ENCODE data around the gene ERGIC3.

ERGIC3 gene

DNA sequence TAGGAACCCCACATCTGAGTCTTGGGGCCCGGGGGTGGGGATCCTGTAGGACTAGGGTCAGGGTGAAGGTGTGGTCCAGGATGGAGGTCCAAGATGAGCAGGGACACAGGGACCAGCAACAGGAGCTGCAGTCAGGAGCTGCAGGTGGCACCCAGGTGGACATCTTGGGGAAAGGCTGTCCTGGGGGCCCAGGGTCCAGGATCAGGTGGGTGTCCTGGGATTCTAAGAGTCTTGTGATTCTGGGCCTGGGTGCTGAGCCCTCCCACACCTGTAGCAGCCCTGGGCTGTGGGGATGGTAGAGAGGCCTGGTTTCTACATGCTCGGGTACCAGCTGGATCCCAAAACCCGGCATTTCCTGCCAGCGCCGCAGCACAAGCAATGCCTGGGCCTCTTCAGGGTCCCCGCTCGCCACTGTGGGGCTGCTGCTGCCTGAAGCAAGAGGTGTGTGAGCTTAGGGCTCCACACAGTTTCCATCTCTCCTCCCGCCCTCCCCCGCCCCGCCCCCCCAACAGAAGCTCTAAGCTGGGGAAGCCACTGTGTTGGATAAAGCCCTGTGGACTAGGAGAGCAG, 20.7 kb downstream of the ERGIC3 start:
- DNase-seq, result no peak

DNA sequence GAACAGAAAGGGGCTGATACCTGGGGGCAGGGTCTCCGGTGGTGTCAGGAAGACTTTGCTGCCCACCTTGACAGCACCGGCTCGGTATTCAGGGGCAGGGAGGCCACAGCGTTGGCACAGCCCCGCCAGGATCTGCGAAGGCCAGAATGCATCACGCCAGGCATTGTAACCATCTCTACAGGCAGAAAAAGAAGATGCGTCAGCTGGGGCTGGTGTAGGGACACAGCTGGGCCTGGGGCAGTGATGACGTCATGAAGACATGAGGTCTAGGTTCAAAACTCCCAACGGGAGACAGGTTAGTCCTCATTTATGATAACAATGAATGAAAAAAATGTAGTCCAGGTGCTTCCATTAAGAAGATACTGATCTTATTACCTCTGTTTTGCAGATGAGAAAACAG, 22.0 kb downstream of the ERGIC3 start:
- DNase-seq, result no peak

DNA sequence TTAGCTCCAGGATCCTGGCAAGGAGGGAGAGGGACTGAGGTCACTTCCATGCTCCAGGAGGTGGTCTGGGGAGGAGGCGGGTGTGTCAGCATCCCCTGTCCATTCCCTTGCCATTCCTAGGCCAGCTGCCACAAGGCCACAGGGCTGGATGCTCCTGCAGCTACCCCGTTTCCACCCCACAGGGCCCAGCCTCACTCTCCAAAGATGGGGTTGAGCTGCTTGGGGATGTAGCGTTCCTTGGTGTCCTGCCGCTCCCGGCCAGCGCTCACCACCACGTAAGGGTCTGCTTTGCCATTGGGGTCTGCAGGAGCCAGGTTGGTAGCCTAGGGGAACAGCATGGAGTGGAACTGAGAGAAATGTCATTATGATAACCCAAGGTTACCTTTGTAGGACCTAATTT, 23.0 kb downstream of the ERGIC3 start:
- DNase-seq, result no peak

DNA sequence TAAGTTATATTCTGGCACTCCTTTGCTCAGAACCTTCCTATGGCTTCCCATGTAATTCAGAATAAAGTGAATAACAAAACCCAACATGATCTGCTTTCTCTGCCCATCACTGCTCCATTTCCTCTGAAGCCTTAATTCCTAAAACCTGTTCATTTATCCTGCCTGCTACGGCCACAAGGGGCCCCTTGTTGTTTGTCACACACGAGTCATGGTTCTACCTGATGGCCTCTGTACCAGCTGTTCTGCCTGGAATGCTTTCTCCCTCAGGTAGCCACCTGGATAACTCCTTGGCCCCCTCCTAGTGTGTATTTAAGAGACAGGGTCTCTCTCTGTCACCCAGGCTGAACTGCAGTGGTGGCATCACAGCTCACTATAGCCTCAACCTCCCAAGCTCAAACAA, 26.8 kb downstream of the ERGIC3 start:
- no peak for DNase-seq

DNA sequence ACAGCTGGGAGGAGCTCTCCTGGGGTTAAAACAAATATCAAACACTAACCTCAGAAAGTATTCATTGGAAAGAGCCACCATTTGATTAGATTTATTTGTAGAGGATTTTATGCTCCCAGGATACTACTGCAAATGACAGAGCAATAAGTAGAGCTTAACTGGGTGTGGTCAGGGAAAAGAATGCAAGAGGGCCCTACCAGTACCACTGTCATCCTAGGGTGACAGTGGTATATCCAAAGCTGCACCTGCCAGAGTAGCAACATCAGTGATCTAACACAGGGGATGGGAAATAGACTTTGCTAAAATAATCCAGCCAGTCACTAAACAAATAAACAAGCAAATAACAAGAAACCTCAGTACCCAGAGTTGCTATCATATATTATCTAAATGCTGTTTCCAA, 29.7 kb downstream of the ERGIC3 start:
- no peak for DNase-seq

DNA sequence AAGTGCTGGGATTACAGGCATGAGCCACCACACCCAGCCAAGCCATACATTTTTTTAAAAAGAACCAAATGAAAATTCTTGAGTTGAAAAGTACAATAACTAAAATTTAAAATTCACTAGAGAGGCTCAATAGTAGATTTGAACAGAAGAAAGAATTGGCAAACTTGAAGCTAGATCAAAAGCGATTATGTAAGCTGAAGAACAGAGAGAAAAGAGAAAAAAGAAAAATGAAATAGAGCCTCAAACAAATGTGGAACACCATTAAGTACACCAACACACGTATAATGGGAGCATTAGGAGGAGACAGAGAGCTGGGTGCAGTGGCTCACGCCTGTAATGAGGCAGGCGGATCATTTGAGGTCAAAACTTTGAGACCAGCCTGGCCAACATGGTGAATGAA, 31.0 kb downstream of the ERGIC3 start:
- DNase-seq, result no peak

DNA sequence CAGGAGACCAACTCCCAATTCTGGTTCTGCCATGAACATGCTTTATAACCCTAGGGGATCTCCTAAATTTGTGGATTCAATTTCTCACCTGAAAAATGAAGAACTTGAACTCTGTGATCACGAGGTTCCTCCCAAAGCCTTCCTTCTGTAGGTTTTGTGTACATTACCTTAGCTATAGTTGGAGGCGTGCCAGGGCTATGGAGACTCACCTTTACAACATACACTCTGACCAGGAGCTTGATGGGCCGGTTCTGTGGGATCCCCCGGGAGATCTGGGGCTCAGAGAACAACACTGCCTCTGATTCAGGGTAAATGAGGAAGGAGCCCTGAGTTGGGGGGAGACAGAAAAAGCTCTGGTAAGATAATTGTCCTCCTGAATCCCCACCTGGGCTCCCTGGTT, 34.1 kb downstream of the ERGIC3 start:
- no peak for DNase-seq

DNA sequence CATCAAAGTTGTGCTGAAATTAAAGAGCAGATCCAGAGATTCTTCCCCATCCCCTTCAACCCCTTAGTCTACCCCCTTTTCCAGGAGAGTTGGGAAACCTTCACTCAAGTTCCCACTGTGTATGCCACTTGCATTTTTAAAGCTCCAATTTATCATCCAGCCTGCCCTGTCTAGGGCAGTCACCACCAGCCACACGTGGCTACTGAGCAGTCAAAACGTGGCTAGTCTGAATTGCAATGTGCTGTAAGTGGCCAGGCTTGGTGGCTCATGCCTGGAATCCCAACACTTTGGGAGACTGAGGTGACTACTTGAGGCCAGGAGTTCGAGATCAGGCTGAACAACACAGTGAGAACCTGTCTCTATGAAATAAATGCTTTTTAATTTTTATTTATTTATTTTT, 34.9 kb downstream of the ERGIC3 start:
- no peak for DNase-seq

DNA sequence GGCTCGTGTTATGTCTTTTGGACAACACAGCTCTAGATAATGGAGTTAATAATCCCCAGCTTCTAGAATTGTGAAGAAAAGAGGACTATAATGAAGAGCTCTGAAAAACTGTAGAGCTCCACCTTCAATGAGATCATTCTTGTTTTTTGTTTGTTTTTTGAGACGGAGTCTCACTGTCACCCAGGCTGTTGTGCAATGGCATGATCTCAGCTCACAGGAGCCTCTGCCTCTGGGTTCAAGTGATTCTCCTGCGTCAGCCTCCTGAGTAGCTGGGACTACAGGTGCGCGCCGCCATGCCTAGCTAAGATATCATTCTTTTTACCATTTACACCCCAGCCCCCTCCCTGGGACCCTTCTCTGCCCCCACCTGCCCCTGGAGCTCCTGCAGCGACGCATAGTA, 36.6 kb downstream of the ERGIC3 start:
- DNase-seq, result no peak

DNA sequence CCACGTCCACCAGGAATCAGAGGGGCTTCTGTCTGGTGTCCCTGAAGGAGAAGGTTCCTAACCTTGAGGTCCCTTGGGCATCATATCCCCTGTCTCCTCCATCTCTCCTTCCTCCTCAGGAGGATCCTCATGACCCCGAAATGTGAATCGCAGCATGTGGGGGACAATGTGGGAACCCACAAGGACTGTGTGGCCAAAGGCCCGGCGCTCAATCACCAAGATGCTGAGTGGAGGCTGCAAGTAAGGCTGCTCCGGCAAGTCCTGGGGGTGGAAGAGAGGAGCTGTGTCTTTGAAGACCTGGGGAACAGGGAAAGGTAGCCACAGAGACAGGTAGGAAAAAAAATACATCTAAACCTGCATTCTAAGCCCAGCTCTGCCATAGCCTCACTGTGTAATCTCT, 37.3 kb downstream of the ERGIC3 start:
- no peak for DNase-seq

DNA sequence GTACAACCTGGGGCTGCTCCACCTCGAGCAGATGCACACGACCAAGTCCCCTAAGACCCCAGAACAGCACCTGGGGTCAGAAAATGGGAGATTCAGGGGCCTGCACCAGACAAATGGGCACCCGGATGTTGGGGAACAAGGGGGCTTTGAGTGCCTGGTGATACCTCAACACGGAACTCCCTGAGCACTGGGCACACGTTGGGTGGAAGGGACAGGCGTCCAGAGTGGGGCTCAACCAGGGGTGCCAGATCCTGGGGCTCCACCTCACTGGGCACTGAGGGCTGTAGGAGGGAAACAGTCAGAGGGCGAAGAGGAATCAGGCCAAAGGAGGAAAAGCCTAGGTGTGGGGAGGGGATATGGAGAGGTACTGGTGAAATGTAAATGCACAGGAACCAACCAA, 40.3 kb downstream of the ERGIC3 start:
- no peak for DNase-seq

DNA sequence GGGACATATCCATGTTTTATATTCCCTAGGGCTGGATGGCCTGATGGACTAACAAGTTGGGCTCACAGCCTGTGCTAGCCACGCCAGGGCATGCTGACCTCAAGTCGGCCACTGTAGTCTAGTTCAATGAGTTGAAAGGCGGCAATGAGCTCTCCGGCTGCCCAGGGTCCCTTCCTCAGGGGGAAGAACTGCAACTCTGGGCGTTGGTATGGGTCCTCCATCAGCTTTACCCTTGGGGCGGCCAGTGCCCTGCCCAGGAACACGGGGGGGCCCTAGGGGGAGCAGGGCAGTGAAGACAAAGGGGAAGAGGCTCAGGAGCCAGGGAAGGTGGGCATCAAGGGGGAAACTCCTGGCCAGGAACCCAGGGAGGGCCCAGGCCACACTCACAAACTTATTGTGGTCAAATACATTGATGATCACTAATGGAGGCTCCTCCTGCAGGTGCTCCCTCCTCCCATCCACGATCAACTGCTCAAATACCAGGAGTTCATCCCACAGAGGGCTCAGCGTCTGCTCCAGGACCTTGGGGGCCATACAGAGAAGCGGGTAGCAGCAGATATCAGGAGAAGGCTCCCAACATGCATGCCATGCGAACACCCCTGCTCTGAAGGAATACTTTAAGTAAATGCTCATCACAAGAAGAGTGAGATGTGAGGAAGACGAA, 41.0 kb downstream of the ERGIC3 start:
- DNase-seq, result no peak

DNA sequence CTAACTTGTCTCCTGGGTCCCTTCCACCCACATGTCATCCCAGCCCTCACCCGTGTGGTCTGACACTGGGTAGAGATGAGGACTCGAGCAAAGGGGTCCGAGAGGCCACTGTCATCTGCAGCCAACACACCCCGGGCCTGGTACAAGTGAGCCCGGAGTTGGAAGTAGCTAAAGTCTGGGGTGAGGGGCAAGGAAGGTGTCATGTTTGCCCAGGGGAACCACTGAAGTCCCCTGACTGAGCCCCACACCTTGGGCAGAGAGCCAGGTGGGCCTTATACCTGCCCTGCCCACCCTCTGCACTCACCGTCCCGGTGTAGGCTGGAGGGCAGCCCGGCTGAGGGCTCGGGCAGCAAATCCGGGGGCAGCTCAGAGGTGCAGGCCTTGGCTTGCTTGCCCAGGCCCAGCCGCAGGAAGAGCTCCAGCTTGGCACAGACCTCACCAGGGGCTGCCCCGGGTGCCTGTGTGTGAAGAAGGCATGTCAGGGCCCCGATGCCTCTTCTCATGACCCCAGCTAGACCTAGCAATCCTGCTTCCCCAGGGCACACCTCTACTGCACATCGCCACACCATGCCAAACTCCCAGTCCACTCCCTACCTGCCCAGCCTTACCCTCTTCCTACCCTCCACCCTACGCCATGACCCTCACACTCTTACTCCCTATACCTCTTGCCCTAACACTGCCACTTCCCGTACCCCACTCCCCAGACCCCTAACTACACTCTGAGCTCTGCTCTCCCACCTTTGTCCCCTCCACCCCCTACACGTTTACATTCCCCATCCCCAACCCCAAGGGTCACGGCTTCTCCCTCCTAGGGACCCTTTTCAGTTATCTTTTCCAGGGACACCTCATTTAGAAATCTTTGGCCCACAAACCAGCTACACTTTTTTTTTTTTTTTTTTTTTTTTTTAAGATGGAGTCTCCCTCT, 42.0 kb downstream of the ERGIC3 start:
- no peak for DNase-seq

DNA sequence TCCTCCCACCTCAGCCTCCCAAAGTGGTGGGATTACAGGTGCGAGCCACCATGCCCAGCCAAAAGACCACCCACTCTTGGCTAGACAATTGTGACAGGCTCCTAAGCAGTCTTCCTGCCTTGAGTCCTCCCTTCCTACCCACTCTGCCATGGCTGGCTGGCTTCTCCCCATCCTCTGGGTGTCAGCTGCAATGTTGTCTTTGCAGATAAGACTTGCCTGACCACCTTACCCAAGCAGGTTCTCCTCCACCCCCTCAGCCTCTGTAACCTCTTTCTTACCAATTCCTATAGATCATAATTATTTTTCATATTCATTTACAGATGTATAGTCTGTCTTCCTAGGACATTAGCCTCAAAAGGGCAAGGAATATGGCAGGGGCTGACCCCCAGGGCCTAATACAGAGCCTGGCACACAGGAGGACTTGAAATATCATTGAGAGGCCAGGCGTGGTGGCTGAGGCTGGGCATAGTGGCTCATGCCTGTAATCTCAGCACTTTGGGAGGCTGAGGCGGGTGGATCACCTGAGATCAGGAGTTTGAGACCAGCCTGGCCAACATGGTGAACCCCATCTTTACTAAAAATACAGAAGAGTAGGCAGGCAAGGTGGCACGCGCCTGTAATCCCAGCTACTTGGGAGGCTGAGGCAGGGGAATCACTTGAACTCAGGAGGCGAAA, 45.0 kb downstream of the ERGIC3 start:
- DNase-seq, result no peak

DNA sequence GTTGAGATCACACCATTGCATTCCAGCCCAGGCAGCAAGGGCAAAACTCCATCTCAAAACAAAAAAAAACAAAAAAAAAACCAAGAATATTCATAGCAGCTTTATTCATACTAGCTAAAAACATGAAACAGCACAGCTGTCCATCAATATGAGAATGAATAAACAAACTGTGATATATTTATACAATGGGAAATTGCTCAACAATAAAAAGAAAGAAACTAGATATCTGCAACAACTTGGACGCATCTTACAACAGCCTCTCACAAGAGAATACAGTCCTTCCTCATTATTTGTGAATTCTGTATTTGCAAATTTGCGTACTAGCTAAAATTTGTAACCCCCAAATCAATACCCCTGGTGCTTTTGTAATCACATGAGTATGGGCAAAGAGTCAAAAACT, 45.6 kb downstream of the ERGIC3 start:
- DNase-seq, result no peak

DNA sequence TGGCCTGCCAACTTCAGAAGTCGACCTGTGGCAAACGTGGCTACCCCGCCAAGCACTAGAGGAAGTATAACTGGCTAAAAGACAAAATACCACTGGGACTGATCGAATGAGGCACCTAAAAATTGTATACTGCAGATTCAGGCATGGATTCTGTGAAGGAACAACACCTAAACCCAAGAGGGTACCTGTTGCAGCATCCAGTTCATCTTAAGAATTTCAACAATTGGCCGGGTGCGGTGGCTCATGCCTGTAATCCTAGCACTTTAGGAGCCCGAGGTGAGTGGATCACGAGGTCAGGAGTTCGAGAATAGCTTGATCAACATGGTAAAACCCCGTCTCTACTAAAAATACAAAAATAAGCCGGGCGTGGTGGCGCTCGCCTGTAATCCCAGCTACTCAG, 46.5 kb downstream of the ERGIC3 start:
- no peak for DNase-seq

DNA sequence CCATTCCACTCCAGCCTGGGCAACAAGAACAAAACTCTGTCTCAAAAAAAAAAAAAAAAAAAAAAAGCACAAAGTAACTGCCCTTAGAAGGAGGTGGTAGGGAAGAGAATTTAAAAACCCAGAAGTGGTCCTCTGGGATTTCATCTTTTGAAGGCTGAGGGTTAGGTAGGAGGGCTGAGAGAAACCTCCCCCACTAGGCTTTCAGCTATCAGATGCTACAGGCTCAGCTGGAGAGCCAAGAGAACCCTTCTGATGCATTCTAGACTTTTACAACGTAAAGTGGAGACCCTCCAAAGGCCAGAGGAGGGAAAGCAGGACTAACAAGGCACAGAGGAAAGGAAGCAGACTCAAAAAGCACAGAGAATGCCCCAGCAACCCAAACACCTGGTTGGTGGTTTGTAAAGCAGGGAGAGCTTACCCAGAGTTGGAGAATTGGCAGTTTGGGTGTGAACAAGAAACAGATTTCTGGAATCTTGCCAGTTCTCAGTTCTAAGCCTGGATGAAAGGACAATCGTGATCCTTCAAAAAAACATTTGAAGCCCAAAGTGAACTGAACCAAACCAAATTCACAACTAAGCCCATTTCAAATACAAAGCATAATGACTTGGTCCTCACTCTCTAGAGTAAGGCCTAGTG, 50.6 kb downstream of the ERGIC3 start:
- no peak for DNase-seq

DNA sequence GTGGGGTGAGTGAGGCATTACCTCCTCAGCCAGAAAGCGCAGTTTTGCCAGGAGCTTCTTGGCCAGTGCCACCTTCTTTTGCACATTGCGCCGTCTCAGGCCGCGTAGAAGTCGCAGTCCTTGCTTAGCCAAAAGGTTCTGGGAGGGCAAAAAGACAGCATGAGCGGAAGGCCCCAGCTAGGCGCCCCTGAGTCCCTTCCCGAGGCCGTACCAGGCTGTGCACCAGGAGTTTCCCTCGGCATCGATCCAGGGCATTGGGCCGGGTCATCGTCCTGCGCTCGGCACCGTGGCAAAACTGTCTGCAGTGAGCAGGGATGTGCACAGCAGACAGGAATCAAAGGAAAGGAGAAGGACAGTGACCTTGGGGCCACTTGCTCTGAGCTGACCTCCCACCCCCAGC, 53.6 kb downstream of the ERGIC3 start:
- no peak for DNase-seq

DNA sequence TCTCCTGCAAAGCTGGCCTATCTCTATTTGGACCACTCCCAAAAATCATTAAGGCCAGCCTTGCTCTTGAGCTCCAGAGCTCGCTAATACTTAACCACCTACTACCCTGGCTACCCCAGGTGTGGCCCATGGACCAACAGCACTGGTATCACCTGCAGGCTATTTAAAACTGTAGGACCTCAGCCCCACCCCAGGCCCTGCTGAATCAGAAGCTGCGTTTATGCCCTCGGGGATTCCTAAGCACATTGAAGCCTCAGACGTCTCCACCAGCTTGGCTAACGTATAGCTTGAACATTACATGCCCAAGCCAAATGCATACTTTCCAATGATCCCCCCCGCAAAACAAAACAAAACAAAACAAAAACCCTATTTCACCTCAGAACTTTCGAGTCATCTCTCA, 54.0 kb downstream of the ERGIC3 start:
- no peak for DNase-seq

DNA sequence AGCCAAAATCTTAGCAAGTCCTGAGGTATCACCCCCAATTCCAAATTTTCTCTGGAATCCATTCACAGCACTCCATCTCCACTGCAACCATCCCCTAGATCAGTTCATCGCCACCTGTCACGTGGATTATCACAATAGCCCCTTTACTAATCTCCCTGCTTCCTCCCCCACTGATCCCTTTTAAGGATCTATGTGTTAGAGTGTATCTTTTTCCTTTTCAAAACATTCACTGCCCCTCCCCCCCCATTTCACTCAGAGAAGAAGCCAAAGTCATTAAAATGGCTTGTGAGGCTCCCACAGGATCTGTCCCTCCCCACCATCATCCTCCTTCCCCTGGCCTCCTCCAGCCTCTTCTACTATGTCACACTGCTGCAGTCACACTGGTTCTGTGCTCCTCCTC, 55.3 kb downstream of the ERGIC3 start:
- no peak for DNase-seq

DNA sequence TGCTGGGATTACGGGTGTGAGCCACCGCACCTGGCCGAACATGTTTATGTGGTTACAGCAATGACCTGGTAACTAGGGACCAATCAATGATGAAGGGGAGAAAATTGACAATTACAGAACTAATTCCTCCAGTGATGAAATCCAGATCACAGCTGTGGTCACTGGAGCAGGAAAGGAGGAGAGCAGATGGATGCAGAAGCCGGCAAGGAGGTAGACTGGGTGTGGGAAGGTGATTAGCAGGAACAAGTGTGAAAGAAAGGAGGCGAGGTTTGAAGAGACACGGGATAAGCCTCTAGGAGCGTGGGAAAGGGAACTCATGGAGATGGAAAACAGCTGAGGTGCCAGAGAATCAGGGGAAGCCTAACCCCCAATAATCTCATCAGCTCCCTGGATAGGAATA, 56.6 kb downstream of the ERGIC3 start:
- no peak for DNase-seq

DNA sequence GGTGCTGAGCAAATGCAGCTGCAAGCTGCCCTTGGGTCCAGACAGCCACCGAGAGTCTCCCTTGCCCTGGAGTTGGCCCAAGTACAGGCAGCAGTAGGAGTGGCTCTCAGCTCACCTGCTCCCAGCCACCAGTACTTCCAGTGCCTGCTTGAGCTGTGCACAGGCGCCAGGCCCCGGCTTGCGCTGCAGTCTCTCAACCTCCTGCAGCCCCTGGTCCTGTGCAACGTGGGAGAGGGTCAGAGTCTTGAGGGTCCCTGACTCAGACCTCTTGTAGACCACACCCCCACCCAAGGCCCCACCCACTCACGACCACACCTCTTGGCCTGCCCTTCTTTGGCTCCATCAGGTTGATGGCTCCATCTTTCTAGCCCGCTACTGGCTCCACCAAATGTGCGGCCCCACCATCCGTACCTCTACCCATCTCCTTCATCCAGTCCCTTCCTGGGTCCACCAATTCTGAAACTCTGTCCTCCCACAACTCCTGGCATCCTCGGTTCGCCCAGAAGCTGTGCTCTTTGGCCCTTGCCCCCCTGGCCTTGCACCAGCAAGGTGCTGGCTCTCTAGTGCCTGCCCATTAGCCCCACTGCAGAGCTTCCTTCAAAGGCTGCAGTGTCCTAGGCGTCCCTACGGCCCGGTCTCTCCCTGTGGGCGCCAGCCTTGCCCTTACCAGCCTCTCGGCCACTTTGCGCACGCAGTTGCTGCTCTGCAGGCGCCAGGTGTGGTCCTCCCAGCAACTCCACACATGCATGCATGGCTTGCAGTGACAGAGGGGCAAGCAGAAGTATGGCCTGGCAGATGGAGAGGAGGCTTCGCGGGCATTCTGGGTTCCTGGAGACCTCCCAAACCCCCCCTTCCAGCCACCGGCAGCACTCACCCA, 57.3 kb downstream of the ERGIC3 start:
- no peak for DNase-seq

Data from SHP77 treated with DMSO at 0.1 percent for 48 hours (cell line).